Stimulated activated CD8-positive, alpha-beta memory T cell treated with anti-CD3 and anti-CD28 coated beads, Interleukin-15, amount 100 ng/mL, for 48 hours (primary cell): ENCODE results near the gene NMUR1.

ENCODE experiments used
- DNase-seq, 2 donors: peaks; one replicate each; pipeline ENCODE4 v3.0.0-alpha.2; 2020; ENCODE audit warnings: low read depth in 2 of 2

Gene NMUR1

GRCh38 chr2:231525248-231526163, 4.7 kb downstream of the NMUR1 start:
- no peak for DNase-seq

DNA sequence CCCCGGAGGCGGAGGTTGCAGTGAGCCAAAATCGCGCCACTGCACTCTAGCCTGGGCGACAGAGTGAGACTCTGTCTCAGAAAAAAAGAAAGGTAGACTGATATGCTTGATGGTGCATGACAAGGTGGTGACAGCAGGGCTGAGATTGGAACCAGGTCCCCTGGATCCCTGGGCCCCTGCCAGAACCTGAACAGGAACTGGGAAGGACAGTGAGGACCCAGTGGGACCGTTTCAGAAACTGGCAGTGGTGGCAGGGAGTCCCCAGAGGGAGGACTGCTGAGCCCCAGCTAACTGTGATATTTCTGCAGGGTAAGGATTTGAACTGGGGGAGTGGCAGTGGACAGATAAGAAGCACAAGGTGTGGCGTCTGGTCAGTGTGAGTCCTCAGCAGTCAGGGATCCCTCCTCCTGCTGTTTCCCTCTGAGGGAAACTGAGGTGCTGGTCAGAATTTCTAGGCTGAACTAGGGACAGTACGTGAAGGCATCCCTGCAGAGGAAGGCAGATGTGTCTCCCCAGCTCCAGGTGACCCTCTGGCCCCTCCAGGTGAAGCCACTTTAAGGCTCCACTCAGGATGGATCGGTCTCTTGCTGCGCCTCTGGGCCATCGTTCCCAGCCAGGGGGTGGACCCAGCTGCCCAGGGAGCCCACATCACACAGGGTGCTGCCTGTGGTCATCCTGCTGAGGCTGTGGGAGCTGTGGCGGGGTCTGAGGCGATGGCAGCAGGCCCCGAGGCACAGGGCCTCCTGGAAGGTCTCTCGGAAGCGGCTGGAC, 5.6 kb downstream of the NMUR1 start:
- DNase-seq, result no peak

DNA sequence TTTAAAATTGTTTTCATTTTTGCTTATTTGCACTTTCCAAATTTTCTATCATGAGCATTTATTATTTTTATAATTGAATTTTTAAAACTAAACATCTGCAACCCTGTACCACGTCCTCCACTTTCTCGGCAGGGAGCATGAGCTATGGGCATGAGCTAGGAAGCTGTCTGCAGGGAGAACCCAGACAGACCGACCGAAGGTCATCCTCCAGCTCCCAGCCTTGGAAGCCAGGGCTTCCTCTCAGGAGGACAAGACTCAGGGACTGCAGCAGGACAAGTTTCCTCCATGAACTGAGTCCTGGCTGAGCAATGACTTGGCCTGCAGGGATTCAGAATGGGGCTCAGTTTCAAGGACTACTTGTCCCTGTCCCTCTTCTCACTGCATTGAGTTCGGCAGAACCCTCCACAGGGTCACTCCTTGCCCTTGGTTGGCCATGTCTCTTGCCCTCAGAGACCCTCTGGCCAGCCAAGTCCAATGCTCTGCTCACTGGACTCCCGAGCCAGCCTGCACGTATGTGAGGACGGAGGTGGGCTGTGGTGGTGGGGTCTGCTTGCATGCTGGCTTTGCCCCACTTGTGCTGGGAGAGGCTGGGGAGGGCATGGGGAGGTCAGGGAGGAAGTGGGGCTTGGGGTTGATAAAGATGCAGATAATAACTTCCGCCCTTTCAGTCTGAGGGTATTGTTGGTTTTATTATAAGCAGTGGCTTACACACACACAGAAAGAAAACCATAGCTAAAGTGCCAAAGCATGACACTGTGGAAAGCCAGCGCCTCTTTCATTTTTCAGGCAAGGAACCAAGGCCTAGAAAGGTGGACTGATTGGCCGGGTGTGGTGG, 6.6 kb downstream of the NMUR1 start:
- DNase-seq, result no peak

GRCh38 chr2:231522418-231523180, 7.6 kb downstream of the NMUR1 start:
- no peak for DNase-seq

DNA sequence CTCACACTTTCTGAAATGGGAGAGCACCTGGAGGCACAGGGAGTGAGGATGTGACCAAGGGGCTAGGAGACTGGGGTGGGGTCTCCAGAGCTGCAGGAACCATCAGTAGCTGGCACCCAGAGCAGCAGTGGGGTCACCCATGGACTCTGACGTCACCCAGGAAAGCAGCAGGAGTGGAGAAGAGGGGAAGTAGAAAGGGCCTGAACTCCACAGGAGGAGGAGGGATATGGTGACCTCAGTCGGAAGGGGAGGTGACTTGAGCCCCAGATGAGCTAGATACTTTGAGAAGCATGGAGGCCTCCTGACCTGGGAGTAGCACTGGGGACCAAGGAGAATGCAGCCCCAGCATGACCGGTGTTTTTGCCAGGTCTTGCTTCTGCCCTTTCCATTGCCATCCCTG, 8.8 kb downstream of the NMUR1 start:
- no peak for DNase-seq

DNA sequence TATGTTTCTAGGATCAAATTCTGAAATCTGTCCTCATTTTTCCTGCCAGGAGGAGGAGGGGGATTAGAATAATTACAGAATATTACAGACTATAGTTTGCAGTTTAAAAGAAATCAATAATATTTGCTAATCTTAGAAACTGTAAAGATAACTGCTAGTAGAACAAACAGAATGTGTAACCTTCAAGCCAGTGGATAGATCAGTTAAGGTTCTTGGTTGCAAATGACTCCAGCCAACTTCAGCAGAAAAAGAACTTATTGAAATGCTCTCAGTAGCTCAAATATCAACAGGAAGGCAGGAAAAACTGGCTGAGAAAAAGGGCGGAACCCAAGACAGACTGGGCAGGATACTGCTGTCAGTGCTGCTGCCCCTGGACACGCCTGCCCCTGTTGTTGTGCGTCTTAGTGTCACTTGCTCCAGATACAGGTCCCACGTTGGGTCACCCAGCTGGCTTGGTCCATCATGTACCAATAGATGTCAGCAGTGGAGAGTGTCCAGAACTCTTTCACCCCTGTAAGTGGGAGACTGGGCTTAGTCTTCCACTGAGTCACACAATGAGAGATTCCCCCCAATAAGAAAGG, 10.2 kb downstream of the NMUR1 start:
- DNase-seq, result no peak

GRCh38 chr2:231518771-231519170, 11.5 kb downstream of the NMUR1 start:
- DNase-seq, result no peak

DNA sequence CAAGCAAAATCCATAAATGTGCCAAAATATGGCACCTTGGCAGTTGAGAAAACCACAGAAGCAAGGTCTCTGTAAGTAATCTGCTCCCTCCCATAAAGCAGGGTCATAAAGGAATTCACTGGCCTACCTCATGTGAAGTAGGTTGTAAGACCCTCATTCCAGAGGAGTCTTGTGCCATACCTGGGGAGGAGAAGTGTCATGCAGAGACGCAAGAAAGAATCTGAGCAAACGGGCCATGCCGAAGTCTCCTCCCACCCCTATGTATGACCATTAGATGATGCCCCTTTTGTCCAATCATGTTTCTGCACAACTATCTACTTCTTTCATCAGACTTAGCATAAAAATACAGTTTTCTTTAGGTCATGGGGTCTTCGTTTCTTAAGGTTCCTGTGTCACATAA, 14.6 kb downstream of the NMUR1 start:
- DNase-seq, result no peak

DNA sequence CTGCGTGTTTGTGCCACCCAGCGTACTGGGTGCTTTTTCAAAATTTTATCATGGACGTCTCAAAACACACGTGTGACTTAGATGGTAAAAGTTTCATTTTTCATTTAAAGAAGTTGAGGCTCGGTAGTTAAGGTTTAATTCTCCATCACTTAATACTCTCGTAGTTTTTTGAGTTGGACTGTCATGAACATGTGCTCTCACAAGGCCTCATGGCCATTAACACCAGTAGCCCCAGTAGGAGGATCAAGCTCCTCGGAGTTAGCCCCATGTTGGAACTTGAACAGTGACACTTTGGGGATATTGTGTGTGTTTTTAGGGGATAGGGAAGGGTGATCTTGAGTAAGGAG, 15.3 kb downstream of the NMUR1 start:
- no peak for DNase-seq

- peak; percentile 98 for DNase-seq
Measured at GRCh38 chr2:231514225-231514950, 15.9 kb downstream of the NMUR1 start.

DNA sequence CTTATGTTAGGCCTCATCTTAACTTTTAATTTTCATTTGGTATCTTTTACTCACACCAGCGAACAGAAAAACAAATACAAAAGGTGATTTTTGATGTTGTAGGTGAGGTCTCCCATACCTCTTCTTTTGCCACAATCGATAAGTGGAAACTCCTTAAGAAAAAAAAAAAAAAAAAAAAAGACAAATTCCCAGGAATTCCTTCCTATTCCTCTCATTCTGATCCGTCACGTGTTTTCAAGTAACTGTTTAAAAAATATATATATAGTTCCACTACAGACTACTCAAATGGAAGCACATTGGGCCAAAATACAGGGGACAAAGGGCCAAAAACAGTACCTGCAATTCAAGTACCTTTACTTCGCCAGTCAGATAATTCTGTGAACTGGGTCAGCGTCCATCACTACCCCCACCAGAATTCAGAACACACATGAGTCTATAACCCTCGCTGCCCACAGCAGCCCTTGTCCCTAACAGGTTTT, 16.5 kb downstream of the NMUR1 start:
- no peak for DNase-seq

DNA sequence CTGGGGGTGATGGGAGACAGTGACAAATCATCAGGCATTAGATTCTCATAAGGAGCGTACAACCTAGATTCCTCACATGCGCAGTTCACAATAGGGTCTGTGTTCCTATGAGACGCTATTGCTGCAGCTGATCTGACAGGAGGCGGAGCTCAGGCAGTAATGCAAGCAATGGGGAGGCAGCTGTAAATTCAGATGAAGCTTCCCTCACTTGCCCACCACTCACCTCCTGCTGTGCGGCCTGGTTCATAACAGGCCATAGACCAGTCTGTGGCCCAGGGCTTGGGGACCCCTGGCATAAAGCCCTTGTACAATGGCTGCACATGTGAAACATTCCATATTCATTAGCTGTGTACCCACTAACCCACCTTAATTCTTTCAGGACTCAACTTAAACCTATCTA, 18.0 kb downstream of the NMUR1 start:
- DNase-seq, result no peak

- DNase-seq, result no peak
Measured at GRCh38 chr2:231503766-231504165, 26.5 kb downstream of the NMUR1 start.

GRCh38 chr2:231502596-231502995, 27.6 kb downstream of the NMUR1 start:
- DNase-seq, result no peak

GRCh38 chr2:231497651-231498050, 32.6 kb downstream of the NMUR1 start:
- no peak for DNase-seq

DNA sequence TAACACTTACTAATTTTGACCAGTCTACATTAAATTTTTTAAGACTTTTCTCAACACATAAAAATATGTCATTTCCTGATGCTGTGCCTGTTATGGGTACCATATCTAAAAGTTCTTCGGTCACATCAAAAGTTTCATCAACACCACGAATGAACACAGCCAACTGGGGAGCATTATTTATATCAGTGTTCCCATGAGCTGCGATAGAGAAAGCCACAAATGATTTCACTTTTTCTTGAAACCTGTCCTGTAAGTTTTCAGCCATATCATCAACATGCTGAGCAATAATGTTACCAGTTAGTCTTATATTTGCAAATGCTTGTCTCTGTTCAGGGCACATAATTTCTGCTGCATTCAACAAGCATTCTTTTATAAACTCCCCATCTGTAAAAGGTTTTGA, 35.6 kb downstream of the NMUR1 start:
- no peak for DNase-seq

GRCh38 chr2:231490801-231491200, 39.4 kb downstream of the NMUR1 start:
- no peak for DNase-seq

GRCh38 chr2:231489990-231490389, 40.3 kb downstream of the NMUR1 start:
- no peak for DNase-seq

DNA sequence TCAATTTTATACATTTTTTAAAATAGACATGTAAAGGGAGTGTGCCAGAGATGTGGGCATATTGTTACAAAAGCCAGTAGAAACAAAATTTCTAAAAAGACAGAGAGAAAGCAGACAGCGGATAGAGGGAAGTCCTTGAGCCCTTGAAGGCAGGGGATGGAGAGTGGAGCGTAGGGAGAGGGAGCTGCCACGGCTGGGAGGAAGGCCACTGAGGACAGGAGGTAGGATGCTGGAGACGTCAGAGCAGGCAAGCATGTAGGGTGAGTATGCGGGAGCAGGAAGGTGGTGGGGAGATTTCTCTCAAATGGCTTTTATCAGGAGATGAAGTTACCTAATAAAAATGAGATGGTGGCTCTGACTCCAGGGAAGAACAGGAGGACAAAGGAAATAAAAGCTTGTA, 41.9 kb downstream of the NMUR1 start:
- DNase-seq, result no peak
